ENCODE measurements around the gene NUF2.

DNA sequence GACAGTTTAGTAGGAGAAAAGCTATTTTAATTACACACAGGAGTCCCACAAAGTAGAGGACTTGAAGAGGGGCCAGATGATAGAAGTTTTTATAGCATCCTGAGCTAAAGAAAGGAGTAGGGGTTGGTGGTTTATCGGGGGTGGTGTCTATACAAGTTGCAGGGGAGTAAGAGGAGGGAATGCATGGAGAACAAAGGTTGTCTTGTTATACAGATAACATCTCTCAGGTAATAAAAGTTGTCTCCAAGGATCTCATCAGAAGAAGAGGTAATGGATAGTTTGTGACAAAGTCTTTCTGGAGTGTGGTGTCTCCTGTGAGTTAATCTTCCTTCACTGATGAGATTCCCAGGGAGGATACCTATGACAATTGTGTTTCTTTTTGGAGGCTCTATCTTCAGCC, 23.4 kb upstream of the NUF2 start:
- TF ChIP-seq, protein P1, sequence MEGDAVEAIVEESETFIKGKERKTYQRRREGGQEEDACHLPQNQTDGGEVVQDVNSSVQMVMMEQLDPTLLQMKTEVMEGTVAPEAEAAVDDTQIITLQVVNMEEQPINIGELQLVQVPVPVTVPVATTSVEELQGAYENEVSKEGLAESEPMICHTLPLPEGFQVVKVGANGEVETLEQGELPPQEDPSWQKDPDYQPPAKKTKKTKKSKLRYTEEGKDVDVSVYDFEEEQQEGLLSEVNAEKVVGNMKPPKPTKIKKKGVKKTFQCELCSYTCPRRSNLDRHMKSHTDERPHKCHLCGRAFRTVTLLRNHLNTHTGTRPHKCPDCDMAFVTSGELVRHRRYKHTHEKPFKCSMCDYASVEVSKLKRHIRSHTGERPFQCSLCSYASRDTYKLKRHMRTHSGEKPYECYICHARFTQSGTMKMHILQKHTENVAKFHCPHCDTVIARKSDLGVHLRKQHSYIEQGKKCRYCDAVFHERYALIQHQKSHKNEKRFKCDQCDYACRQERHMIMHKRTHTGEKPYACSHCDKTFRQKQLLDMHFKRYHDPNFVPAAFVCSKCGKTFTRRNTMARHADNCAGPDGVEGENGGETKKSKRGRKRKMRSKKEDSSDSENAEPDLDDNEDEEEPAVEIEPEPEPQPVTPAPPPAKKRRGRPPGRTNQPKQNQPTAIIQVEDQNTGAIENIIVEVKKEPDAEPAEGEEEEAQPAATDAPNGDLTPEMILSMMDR (optimal IDR thresholded peaks at IDR 0.05 in 1 of 3, IDR thresholded peaks at IDR 0.05 in 1 of 3, conservative IDR thresholded peaks at IDR 0.05 in 1 of 3; ENCODE audit: extremely low read depth in 1 of 3, insufficient read depth in 2 of 3, low read length in 3 of 3), result no peak
- no peak for TF ChIP-seq EZH2 (IDR thresholded peaks at IDR 0.05; ENCODE audit: low read length)

Measured in keratinocyte (primary cell).